ENCODE results near the gene GALNT3.

DNA sequence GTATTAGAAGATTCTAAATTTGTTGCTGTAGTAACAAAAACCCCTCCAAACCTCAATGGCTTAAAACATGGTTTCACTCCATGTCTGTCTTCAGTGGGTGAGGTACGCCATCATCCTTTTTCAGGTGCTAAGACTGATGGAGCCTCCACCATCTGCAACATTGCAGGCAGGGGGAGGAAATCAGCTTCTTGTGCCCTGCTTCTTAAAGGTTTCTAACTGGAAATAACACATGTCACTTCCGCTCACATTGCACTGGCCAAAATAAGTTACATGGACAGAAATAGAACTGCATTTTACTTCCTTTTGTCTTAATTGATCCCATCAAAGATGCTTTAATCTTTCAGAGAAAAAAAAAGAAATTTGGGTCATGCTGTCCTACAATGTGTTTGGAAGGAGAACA, 94.1 kb downstream of the GALNT3 start:
- TF ChIP-seq, protein P1, sequence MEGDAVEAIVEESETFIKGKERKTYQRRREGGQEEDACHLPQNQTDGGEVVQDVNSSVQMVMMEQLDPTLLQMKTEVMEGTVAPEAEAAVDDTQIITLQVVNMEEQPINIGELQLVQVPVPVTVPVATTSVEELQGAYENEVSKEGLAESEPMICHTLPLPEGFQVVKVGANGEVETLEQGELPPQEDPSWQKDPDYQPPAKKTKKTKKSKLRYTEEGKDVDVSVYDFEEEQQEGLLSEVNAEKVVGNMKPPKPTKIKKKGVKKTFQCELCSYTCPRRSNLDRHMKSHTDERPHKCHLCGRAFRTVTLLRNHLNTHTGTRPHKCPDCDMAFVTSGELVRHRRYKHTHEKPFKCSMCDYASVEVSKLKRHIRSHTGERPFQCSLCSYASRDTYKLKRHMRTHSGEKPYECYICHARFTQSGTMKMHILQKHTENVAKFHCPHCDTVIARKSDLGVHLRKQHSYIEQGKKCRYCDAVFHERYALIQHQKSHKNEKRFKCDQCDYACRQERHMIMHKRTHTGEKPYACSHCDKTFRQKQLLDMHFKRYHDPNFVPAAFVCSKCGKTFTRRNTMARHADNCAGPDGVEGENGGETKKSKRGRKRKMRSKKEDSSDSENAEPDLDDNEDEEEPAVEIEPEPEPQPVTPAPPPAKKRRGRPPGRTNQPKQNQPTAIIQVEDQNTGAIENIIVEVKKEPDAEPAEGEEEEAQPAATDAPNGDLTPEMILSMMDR (IDR thresholded peaks at IDR 0.05) = no peak
- TF ChIP-seq POLR2A (IDR thresholded peaks at IDR 0.05) = no peak
